ENCODE data around the gene TMTC1. TPM values are rescaled to one million over a fixed set of nuclear protein-coding genes. Genes with fewer than 3 reads are reported as not detected.

The TMTC1 gene
- total RNA-seq, 1 donor from 2014 or later, result 24.8 TPM

- no peak overlapping the region for H3K27ac ChIP-seq
- no peak for ATAC-seq
- peaks cover 4% of the 10 kb centered on the region for H3K9me3 ChIP-seq
- intact Hi-C loops (cut with DNase I), result no loop called here
- no peaks in the 10 kb centered on the region for H3K36me3 ChIP-seq
- H3K4me3 ChIP-seq, result no peak overlapping the region
- TF ChIP-seq CTCF (IDR thresholded peaks at IDR 0.05), result no peak
- H3K4me1 ChIP-seq, result no peaks in the 10 kb centered on the region
- no peaks in the 10 kb centered on the region for H3K27me3 ChIP-seq (ENCODE audit: low read depth)
- no peak for DNase-seq
Measured at GRCh38 chr12:29792132-29792531, 8.4 kb upstream of the TMTC1 start.

GRCh38 chr12:29782871-29783772 lies 620 bp downstream of the TMTC1 start:
- TF ChIP-seq CTCF (IDR thresholded peaks at IDR 0.05), result no peak
- peak; percentile 53 for DNase-seq
- Histone ChIP-seq H3K27ac (peak overlapping the region; percentile 65), H3K4me1 (peaks cover 22% of the 10 kb centered on the region), H3K4me3 (peak overlapping the region; percentile 70), H3K9me3 (no peaks in the 10 kb centered on the region), H3K27me3 (ENCODE audit: low read depth) (peaks cover 13% of the 10 kb centered on the region), H3K36me3 (no peaks in the 10 kb centered on the region)
- intact Hi-C loops (cut with DNase I), result no loop called here
- peak; percentile 54 to 60 for ATAC-seq

GRCh38 chr12:29782285-29782870 lies 1.4 kb downstream of the TMTC1 start:
- H3K27me3 ChIP-seq (ENCODE audit: low read depth), result peaks cover 13% of the 10 kb centered on the region
- DNase-seq (no peak), ATAC-seq (peak; percentile 34 to 58)
- no peak for TF ChIP-seq CTCF (IDR thresholded peaks at IDR 0.05)
- no peaks in the 10 kb centered on the region for H3K36me3 ChIP-seq
- H3K4me1 ChIP-seq, result peaks cover 22% of the 10 kb centered on the region
- peak overlapping the region; percentile 65 for H3K27ac ChIP-seq
- H3K9me3 ChIP-seq, result no peaks in the 10 kb centered on the region
- intact Hi-C loops (cut with DNase I), result no loop called here
- peak overlapping the region; percentile 70 for H3K4me3 ChIP-seq

- no peaks in the 10 kb centered on the region for H3K36me3 ChIP-seq
- ATAC-seq (no peak), DNase-seq (no peak)
- H3K9me3 ChIP-seq, result no peaks in the 10 kb centered on the region
- H3K4me1 ChIP-seq, result peaks cover 22% of the 10 kb centered on the region
- peak overlapping the region; percentile 65 for H3K27ac ChIP-seq
- TF ChIP-seq CTCF (IDR thresholded peaks at IDR 0.05), result no peak
- H3K27me3 ChIP-seq (ENCODE audit: low read depth), result peaks cover 13% of the 10 kb centered on the region
- peak overlapping the region; percentile 70 for H3K4me3 ChIP-seq
- intact Hi-C loops (cut with DNase I), result no loop called here
Measured at GRCh38 chr12:29781705-29782266, 2.0 kb downstream of the TMTC1 start.

- no peak for ATAC-seq
- intact Hi-C loops (cut with DNase I), result no loop called here
- Histone ChIP-seq H3K9me3 (no peaks in the 10 kb centered on the region), H3K4me3 (peak overlapping the region; percentile 70), H3K36me3 (no peaks in the 10 kb centered on the region), H3K4me1 (peaks cover 22% of the 10 kb centered on the region), H3K27ac (no peak overlapping the region), H3K27me3 (ENCODE audit: low read depth) (peaks cover 12% of the 10 kb centered on the region)
- TF ChIP-seq CTCF (IDR thresholded peaks at IDR 0.05), result no peak
- no peak for DNase-seq
Measured at GRCh38 chr12:29781188-29781587, 2.6 kb downstream of the TMTC1 start.

All from lower lobe of right lung (tissue), 2 donors.